OCI-LY1 (cell line): ENCODE measurements around the gene STX12.

Experiments used
- H2AFZ ChIP-seq: fragments of 200-600 bp; sonication (generic), shearing (Covaris generic); 2 replicates; pipeline ENCODE4 v1.6.0; 2014; ENCODE audit warnings: antibody characterized with exemption, mild to moderate bottlenecking, low read length
- H3F3A ChIP-seq: fragments of 200-600 bp; sonication (generic), shearing (Covaris generic); 2 replicates; pipeline ENCODE4 v1.6.0; 2014; ENCODE audit warnings: mild to moderate bottlenecking, antibody characterized with exemption, low read length, moderate library complexity; ENCODE audit not compliant: insufficient read depth
- H3K27ac ChIP-seq: fragments of 200-600 bp; sonication (generic); 2 replicates; pipeline ENCODE4 v1.5.1; 2014; ENCODE audit warnings: low read length, mixed run types, mild to moderate bottlenecking, low read depth; ENCODE audit not compliant: poor library complexity, severe bottlenecking
- H3K27me3 ChIP-seq: fragments of 200-600 bp; sonication (generic); 2 replicates; pipeline ENCODE4 v1.6.0; 2014; ENCODE audit warnings: antibody characterized with exemption, mild to moderate bottlenecking, low read length, moderate library complexity; ENCODE audit not compliant: insufficient read depth
- H3K36me3 ChIP-seq: fragments of 200-600 bp; sonication (generic); 2 replicates; pipeline ENCODE4 v1.6.1; 2014; ENCODE audit warnings: mild to moderate bottlenecking, antibody characterized with exemption, low read length, moderate library complexity, mixed read lengths; ENCODE audit not compliant: insufficient read depth
- H3K4me1 ChIP-seq: fragments of 200-600 bp; sonication (generic); 2 replicates; pipeline ENCODE4 v1.5.1; 2014; ENCODE audit warnings: mild to moderate bottlenecking, low read length, moderate library complexity; ENCODE audit not compliant: insufficient read depth, severe bottlenecking
- H3K4me2 ChIP-seq: fragments of 200-600 bp; sonication (generic), shearing (Covaris generic); 2 replicates; pipeline ENCODE4 v1.6.1; 2014; ENCODE audit warnings: low read length
- H3K4me3 ChIP-seq: fragments of 200-600 bp; sonication (generic); 2 replicates; pipeline ENCODE4 v1.5.1; 2014; ENCODE audit warnings: low read length, low read depth, mild to moderate bottlenecking, mixed read lengths; ENCODE audit not compliant: poor library complexity, severe bottlenecking
- H3K79me2 ChIP-seq: fragments of 200-600 bp; shearing (Covaris generic); 2 replicates; pipeline ENCODE4 v1.6.1; 2016; ENCODE audit warnings: mixed run types, low read length, mixed read lengths; ENCODE audit not compliant: insufficient read depth
- H3K9ac ChIP-seq: fragments of 200-600 bp; sonication (generic), shearing (Covaris generic); 2 replicates; pipeline ENCODE4 v1.6.1; 2014; ENCODE audit warnings: mild to moderate bottlenecking, low read length, mixed read lengths
- H3K9me2 ChIP-seq: fragments of 200-600 bp; sonication (generic), shearing (Covaris generic); 2 replicates; pipeline ENCODE4 v1.6.1; 2014; ENCODE audit warnings: low read depth, mild to moderate bottlenecking, low read length, mixed read lengths
- H3K9me3 ChIP-seq: fragments of 200-600 bp; shearing (Covaris generic); 2 replicates; pipeline ENCODE4 v1.6.1; 2014; ENCODE audit warnings: low read length, mixed read lengths
- H4K20me1 ChIP-seq: fragments of 200-600 bp; sonication (generic), shearing (Covaris generic); 2 replicates; pipeline ENCODE4 v1.6.0; 2016; ENCODE audit warnings: mild to moderate bottlenecking, low read length; ENCODE audit not compliant: insufficient read depth
- EZH2 ChIP-seq: fragments of 200-600 bp; sonication (generic), shearing (Covaris generic); IDR thresholded peaks from 2 replicates; pipeline ENCODE4 v1.8.0; 2017; ENCODE audit warnings: borderline replicate concordance, mixed run types, mild to moderate bottlenecking, antibody characterized with exemption, low read length, moderate library complexity, mixed read lengths
- TF ChIP-seq, protein P1 (sequence below): fragments of 200-600 bp; sonication (generic), shearing (Covaris generic); IDR thresholded peaks from 2 replicates; pipeline ENCODE4 v1.5.1; 2017; ENCODE audit warnings: mild to moderate bottlenecking, antibody characterized with exemption, low read length, moderate library complexity, mixed read lengths

STX12 gene

DNA sequence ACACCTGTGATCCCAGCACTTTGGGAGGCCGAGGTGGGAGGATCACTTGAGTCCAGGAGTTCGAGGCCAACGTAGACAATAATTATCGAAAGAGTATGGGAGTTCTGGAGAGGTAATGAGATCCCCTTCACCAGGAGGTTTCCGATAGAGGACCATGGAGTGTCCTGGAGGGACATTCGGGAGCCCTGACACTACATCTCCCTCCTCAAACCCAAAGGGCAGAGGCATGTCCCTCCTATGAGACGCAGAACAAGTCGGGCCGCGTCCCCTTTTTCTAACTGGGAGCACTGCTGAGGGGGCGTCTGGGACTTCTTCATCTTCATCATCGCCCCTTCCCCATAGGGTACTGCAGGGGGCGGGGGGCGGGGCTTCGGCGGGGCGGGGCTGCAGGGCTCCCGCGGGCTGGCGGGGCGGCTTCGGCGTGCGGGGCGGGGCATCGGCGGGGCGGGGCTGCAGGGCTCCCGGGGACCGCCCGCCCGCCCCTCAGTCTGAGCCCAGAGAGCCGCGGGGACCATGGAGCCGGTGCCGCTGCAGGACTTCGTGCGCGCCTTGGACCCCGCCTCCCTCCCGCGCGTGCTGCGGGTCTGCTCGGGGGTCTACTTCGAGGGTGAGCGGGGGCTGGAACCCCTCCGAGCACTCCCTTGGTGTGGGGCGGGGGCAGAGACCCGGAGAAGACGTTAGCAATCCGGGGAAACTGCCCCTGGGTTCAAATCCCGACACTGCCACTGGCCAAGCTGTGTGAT is 99.2 kb downstream of the STX12 start, which contains the start of gene THEMIS2:
Gene THEMIS2 (plus strand): TSS at position 486 of the 743 bp plus-strand sequence. CDS start 28 bp downstream, at position 514.
- Histone ChIP-seq H3K4me3 (peak within 1 kb of the TSS; percentile 70), H3K36me3 (peaks cover 10% of the 10 kb centered on the region; the same call in 1 of the 2 replicates), H3K27ac (peak within 1 kb of the TSS; percentile 91), H3K79me2 (no peaks in the 10 kb centered on the region), H3K9me3 (no peaks in the 10 kb centered on the region), H4K20me1 (no peaks in the 10 kb centered on the region), H3K9me2 (no peaks in the 10 kb centered on the region), H3K9ac (peak within 1 kb of the TSS; percentile 63; the same call in 1 of the 2 replicates), H2AFZ (no peak within 1 kb of the TSS), H3K27me3 (no peaks in the 10 kb centered on the region), H3K4me1 (peaks cover 69% of the 10 kb centered on the region), H3F3A (no peaks in the 10 kb centered on the region), H3K4me2 (peak within 1 kb of the TSS; percentile 77)
- TF ChIP-seq, protein P1, sequence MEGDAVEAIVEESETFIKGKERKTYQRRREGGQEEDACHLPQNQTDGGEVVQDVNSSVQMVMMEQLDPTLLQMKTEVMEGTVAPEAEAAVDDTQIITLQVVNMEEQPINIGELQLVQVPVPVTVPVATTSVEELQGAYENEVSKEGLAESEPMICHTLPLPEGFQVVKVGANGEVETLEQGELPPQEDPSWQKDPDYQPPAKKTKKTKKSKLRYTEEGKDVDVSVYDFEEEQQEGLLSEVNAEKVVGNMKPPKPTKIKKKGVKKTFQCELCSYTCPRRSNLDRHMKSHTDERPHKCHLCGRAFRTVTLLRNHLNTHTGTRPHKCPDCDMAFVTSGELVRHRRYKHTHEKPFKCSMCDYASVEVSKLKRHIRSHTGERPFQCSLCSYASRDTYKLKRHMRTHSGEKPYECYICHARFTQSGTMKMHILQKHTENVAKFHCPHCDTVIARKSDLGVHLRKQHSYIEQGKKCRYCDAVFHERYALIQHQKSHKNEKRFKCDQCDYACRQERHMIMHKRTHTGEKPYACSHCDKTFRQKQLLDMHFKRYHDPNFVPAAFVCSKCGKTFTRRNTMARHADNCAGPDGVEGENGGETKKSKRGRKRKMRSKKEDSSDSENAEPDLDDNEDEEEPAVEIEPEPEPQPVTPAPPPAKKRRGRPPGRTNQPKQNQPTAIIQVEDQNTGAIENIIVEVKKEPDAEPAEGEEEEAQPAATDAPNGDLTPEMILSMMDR: no peak
- no peak for TF ChIP-seq EZH2

DNA sequence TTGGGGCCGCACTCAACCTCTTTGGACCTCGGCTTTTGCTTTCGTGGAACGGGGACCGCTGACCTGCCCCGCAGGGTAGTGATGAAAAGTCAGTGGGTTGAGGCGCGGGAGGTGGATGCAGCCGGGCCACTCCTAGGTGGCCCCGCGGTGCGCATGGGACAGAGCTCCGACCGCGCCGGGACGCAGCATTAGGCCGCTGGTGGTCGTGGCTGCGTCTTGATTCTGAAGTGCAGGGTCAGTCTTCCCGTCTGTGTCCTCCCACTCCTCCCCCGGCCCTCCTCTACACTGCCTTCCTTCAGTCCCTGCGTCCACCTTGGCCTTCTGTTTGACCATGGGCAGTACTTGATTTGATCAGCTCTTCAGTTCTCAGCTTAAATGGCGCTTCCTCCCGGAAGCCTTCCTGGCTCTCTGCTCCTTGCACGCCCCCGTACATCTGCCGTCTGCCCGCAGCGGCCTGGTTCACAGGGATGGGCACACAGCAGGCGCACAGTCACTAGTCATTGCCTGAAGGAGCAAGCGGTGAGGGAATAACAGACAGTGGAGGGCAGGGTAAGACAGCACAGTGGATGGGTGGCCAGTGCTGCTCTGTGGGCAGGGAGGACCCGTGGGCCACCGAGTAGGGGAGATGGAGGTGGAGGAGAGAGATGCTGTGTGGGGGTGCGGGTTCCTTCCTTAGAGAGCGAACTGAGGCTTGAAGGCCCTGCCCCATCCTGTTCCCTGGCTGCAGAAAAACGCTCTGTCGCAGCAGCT is 100.0 kb downstream of the STX12 start:
- Histone ChIP-seq H3F3A (no peaks in the 10 kb centered on the region), H3K36me3 (peaks cover 10% of the 10 kb centered on the region; the same call in 1 of the 2 replicates), H3K9me2 (no peaks in the 10 kb centered on the region), H2AFZ (no peak overlapping the region), H3K4me1 (peaks cover 68% of the 10 kb centered on the region), H3K27me3 (no peaks in the 10 kb centered on the region), H3K79me2 (no peaks in the 10 kb centered on the region), H3K9me3 (no peaks in the 10 kb centered on the region), H3K27ac (peak overlapping the region; percentile 91), H4K20me1 (no peaks in the 10 kb centered on the region), H3K4me3 (peak overlapping the region; percentile 70), H3K9ac (peak overlapping the region; percentile 63; the same call in 1 of the 2 replicates), H3K4me2 (peak overlapping the region; percentile 77)
- no peak for TF ChIP-seq EZH2
- TF ChIP-seq, protein P1: no peak

DNA sequence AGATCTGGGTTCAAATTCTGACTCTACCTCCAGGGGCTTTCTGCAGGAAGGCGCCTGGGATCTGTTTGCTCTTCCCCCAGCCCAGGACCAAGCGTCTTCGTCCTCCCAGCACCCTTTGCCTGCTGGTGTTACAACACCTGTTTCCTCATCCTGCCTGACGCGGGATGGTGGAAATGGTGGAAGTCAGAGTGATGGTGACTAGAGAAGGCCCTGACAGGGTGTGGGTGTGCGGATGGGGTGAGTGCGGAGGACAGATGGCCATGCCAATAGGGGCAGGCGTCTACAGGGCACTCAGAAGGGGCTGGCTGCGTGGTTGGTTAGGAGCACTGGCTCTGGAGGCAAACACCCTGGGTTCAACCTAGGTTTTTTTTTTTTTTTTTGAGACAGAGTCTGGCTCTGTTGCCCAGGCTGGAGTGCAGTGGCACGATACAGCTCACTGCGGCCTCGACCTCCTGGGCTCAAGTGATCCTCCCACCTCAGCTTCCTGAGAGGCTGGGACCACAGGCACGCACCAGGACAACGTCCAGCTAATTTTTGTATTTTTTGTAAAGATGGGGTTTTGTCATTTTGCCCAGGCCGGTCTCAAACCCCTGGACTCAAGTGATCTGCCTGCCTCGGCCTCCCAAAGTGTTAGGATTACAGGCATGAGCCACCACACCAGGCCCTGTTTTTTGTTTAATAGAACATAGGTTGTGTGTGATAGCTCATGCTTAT is 100.8 kb downstream of the STX12 start:
- Histone ChIP-seq H3K79me2 (no peaks in the 10 kb centered on the region), H3F3A (no peaks in the 10 kb centered on the region), H3K9ac (peak overlapping the region; percentile 63; the same call in 1 of the 2 replicates), H3K9me3 (no peaks in the 10 kb centered on the region), H2AFZ (no peak overlapping the region), H3K27ac (peak overlapping the region; percentile 91), H3K4me2 (peak overlapping the region; percentile 77), H3K27me3 (no peaks in the 10 kb centered on the region), H4K20me1 (no peaks in the 10 kb centered on the region), H3K4me3 (peak overlapping the region; percentile 70), H3K9me2 (no peaks in the 10 kb centered on the region), H3K4me1 (peaks cover 64% of the 10 kb centered on the region), H3K36me3 (peaks cover 10% of the 10 kb centered on the region; the same call in 1 of the 2 replicates)
- TF ChIP-seq, protein P1: no peak
- no peak for TF ChIP-seq EZH2
